NCI-H460 (cell line): Measurements from ENCODE around the gene INPP5B. TPM values are rescaled to one million over a fixed set of nuclear protein-coding genes. Genes with fewer than 3 reads are reported as not detected.

Source experiments
- DNase-seq: peaks from one replicate; pipeline ENCODE4 v3.0.0-alpha.2; 2016; ENCODE audit warnings: low read depth; ENCODE audit errors: extremely low read depth
- total RNA-seq: library from RNA; depleted of rRNA; stranded (reverse); fragments of >200 nt; shearing (Covaris generic); gene quantifications from 2 replicates; pipeline ENCODE4 v1.2.3, GENCODE V29; 2014

Gene INPP5B
- total RNA-seq, 1 experiment from 2014 or later = 5.6 TPM

GRCh38 chr1:37879865-37880264, 67.0 kb downstream of the INPP5B start:
- no peak for DNase-seq

- DNase-seq = no peak
These were observed 68.8 kb downstream of the INPP5B start for GRCh38 chr1:37878071-37878470.

- DNase-seq = no peak
These were observed 71.0 kb downstream of the INPP5B start for GRCh38 chr1:37875833-37876232.

GRCh38 chr1:37872692-37873091, 74.2 kb downstream of the INPP5B start:
- no peak for DNase-seq

- no peak for DNase-seq
These were observed 78.4 kb downstream of the INPP5B start for GRCh38 chr1:37868466-37868865.

GRCh38 chr1:37867784-37868183, 79.1 kb downstream of the INPP5B start:
- no peak for DNase-seq

- DNase-seq = no peak
These were observed 80.4 kb downstream of the INPP5B start for GRCh38 chr1:37866491-37866890.

GRCh38 chr1:37865348-37866120, 81.3 kb downstream of the INPP5B start:
- DNase-seq = peak; percentile 53

- peak; percentile 67 for DNase-seq
These were observed 84.5 kb downstream of the INPP5B start for GRCh38 chr1:37862330-37862729.

GRCh38 chr1:37861151-37861550, 85.7 kb downstream of the INPP5B start:
- DNase-seq = no peak

- DNase-seq = no peak
These were observed 86.5 kb downstream of the INPP5B start for GRCh38 chr1:37860346-37860666.

GRCh38 chr1:37859507-37860345, 87.1 kb downstream of the INPP5B start, which contains the start of gene MTF1:
TSS of gene MTF1 (minus strand) at chr1:37859592. CDS start at chr1:37857658, 1,934 bp downstream.
- peak; percentile 95 for DNase-seq

GRCh38 chr1:37858931-37859506, 87.8 kb downstream of the INPP5B start:
- no peak for DNase-seq

GRCh38 chr1:37854406-37854805, 92.4 kb downstream of the INPP5B start:
- DNase-seq = no peak

- no peak for DNase-seq
These were observed 93.7 kb downstream of the INPP5B start for GRCh38 chr1:37853157-37853556.

GRCh38 chr1:37851782-37852210, 95.1 kb downstream of the INPP5B start:
- DNase-seq = no peak

GRCh38 chr1:37851262-37851661, 95.6 kb downstream of the INPP5B start:
- DNase-seq = no peak

GRCh38 chr1:37850352-37850955, 96.4 kb downstream of the INPP5B start:
- no peak for DNase-seq

GRCh38 chr1:37849480-37849879, 97.4 kb downstream of the INPP5B start:
- no peak for DNase-seq

- no peak for DNase-seq
These were observed 100.1 kb downstream of the INPP5B start for GRCh38 chr1:37846647-37847339.
